ENCODE measurements around the gene SEC24A. TPM values are rescaled to one million over a fixed set of nuclear protein-coding genes. Genes with fewer than 3 reads are reported as not detected.
"Not testable (repeated sequence)": the region's sequence is repeated elsewhere in the genome, so short reads cannot be mapped to it uniquely, and the experiment has no call there.

The SEC24A gene
- polyA plus RNA-seq, 1 donor from 2014 or later: 24.7 TPM

- not testable (repeated sequence) for H3K9ac ChIP-seq (ENCODE audit: low read length); H3K27ac ChIP-seq (ENCODE audit: low read length); H3K36me3 ChIP-seq (ENCODE audit: insufficient read depth, low read length); H4K20me1 ChIP-seq (ENCODE audit: insufficient read depth); H3K9me2 ChIP-seq (ENCODE audit: insufficient read depth, low read length); H3K4me3 ChIP-seq (ENCODE audit: low read length); H3K9me3 ChIP-seq (ENCODE audit: low read length); H3F3A ChIP-seq (ENCODE audit: insufficient read depth, low read length, poor library complexity, severe bottlenecking); H2AFZ ChIP-seq (ENCODE audit: low read depth, low read length); H3K27me3 ChIP-seq (ENCODE audit: insufficient read depth, low read depth, low read length); H3K79me2 ChIP-seq (replicated peaks; ENCODE audit: insufficient read depth, low read length); H3K4me2 ChIP-seq (ENCODE audit: low read length)
Observed at GRCh38 chr5:134635366-134635765, 13.2 kb upstream of the SEC24A start.

GRCh38 chr5:134637116-134637721, 11.4 kb upstream of the SEC24A start:
- Histone ChIP-seq H3K9me3 (ENCODE audit: low read length) (no peaks in the 10 kb centered on the region), H3K9me2 (ENCODE audit: insufficient read depth, low read length) (no peaks in the 10 kb centered on the region), H2AFZ (ENCODE audit: low read depth, low read length) (no peak overlapping the region), H3K36me3 (ENCODE audit: insufficient read depth, low read length) (no peaks in the 10 kb centered on the region), H3K4me2 (ENCODE audit: low read length) (no peak overlapping the region), H3K9ac (ENCODE audit: low read length) (no peak overlapping the region), H3F3A (ENCODE audit: insufficient read depth, low read length, poor library complexity, severe bottlenecking) (no peaks in the 10 kb centered on the region), H3K27me3 (ENCODE audit: insufficient read depth, low read depth, low read length) (no peaks in the 10 kb centered on the region), H3K27ac (ENCODE audit: low read length) (no peak overlapping the region), H3K79me2 (replicated peaks; ENCODE audit: insufficient read depth, low read length) (no peaks in the 10 kb centered on the region), H3K4me3 (ENCODE audit: low read length) (no peak overlapping the region), H4K20me1 (ENCODE audit: insufficient read depth) (no peaks in the 10 kb centered on the region)
- no peak for TF ChIP-seq RAD21 (conservative IDR thresholded peaks at IDR 0.05)
- TF ChIP-seq POLR2AphosphoS5 (IDR thresholded peaks at IDR 0.05): no peak
- TF ChIP-seq TAF1 (IDR thresholded peaks at IDR 0.05; ENCODE audit: low read depth): no peak
- no peak for TF ChIP-seq CTCF (IDR thresholded peaks at IDR 0.05; ENCODE audit: poor library complexity, severe bottlenecking)
- no peak for TF ChIP-seq EP300 (conservative IDR thresholded peaks at IDR 0.05; ENCODE audit: poor library complexity, severe bottlenecking)
- TF ChIP-seq EZH2 (IDR thresholded peaks at IDR 0.05; ENCODE audit: borderline replicate concordance, insufficient read depth, low read length, poor library complexity, severe bottlenecking): no peak
- TF ChIP-seq REST (IDR thresholded peaks at IDR 0.05; ENCODE audit: borderline replicate concordance): no peak
- TF ChIP-seq SMC3 (conservative IDR thresholded peaks at IDR 0.05; ENCODE audit: poor library complexity): no peak
- no peak for TF ChIP-seq MXI1 (conservative IDR thresholded peaks at IDR 0.05; ENCODE audit: poor library complexity, severe bottlenecking)

GRCh38 chr5:134638760-134639201, 9.8 kb upstream of the SEC24A start:
- Histone ChIP-seq H3K9me2 (ENCODE audit: insufficient read depth, low read length) (no peaks in the 10 kb centered on the region), H3K4me2 (ENCODE audit: low read length) (no peak overlapping the region), H4K20me1 (ENCODE audit: insufficient read depth) (no peaks in the 10 kb centered on the region), H3K27ac (ENCODE audit: low read length) (no peak overlapping the region), H3F3A (ENCODE audit: insufficient read depth, low read length, poor library complexity, severe bottlenecking) (no peaks in the 10 kb centered on the region), H3K9ac (ENCODE audit: low read length) (no peak overlapping the region), H2AFZ (ENCODE audit: low read depth, low read length) (no peak overlapping the region), H3K79me2 (replicated peaks; ENCODE audit: insufficient read depth, low read length) (no peaks in the 10 kb centered on the region), H3K36me3 (ENCODE audit: insufficient read depth, low read length) (no peaks in the 10 kb centered on the region), H3K4me3 (ENCODE audit: low read length) (no peak overlapping the region), H3K27me3 (ENCODE audit: insufficient read depth, low read depth, low read length) (no peaks in the 10 kb centered on the region), H3K9me3 (ENCODE audit: low read length) (no peaks in the 10 kb centered on the region)
- no peak for TF ChIP-seq CTCF (IDR thresholded peaks at IDR 0.05; ENCODE audit: poor library complexity, severe bottlenecking)
- no peak for TF ChIP-seq MXI1 (conservative IDR thresholded peaks at IDR 0.05; ENCODE audit: poor library complexity, severe bottlenecking)
- no peak for TF ChIP-seq RAD21 (conservative IDR thresholded peaks at IDR 0.05)
- TF ChIP-seq EP300 (conservative IDR thresholded peaks at IDR 0.05; ENCODE audit: poor library complexity, severe bottlenecking): no peak
- no peak for TF ChIP-seq EZH2 (IDR thresholded peaks at IDR 0.05; ENCODE audit: borderline replicate concordance, insufficient read depth, low read length, poor library complexity, severe bottlenecking)
- TF ChIP-seq SMC3 (conservative IDR thresholded peaks at IDR 0.05; ENCODE audit: poor library complexity): no peak
- TF ChIP-seq TAF1 (IDR thresholded peaks at IDR 0.05; ENCODE audit: low read depth): no peak
- TF ChIP-seq POLR2AphosphoS5 (IDR thresholded peaks at IDR 0.05): no peak
- TF ChIP-seq REST (IDR thresholded peaks at IDR 0.05; ENCODE audit: borderline replicate concordance): no peak
